ENCODE results near the gene OR4M2.
"Not testable (repeated sequence)": the region's sequence is repeated elsewhere in the genome, so short reads cannot be mapped to it uniquely, and the experiment has no call there.

The OR4M2 gene, protein sequence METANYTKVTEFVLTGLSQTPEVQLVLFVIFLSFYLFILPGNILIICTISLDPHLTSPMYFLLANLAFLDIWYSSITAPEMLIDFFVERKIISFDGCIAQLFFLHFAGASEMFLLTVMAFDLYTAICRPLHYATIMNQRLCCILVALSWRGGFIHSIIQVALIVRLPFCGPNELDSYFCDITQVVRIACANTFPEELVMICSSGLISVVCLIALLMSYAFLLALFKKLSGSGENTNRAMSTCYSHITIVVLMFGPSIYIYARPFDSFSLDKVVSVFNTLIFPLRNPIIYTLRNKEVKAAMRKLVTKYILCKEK

DNA sequence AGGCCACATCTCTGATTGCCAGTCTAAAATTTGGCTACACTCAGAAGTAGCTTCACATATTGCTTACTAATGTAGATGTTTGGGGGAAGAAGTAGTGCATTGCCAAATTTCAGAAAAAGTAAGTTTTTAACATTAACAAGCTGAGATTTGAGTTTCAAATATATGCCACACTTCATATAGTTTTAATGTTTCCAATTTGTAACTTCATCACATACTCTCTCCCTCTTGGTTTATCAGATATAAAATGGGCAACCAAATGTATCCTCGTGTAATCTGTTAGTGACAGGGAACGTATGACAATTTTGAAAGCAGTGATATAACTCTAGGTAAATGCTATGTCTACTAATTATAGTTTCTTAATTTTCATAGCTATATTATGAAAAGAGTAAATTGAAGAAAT is at the start of gene OR4M2:
OR4M2 (plus strand) TSS at position 301 of the 400 bp plus-strand sequence; CDS start at position 399, 98 bp downstream.
- not testable (repeated sequence) for H3K36me3 Mint-ChIP-seq (ENCODE audit: low read depth); H3K27ac Mint-ChIP-seq; H3K4me3 Mint-ChIP-seq; H3K4me1 Mint-ChIP-seq; H3K9me3 Mint-ChIP-seq; DNase-seq; H3K27me3 Mint-ChIP-seq (ENCODE audit: low read depth, poor library complexity)

DNA sequence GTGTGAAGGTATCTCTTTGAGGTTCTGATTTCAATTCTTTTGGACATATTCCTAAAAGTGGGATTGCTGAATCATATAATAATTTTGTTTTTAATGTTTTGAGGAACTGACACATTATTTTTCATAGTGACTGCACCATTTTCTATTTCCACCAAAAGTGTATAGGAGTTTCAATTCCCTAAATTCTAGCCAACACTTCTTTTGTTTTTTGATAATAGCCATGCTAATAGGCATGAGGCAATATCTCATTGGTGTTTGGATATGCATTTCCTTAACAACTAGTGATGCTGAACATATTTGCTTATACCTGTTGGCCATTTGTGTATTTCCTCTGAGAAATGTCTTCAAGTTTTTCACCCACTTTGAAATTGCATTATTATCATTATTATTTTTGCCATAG is 11.1 kb upstream of the OR4M2 start:
- H3K9me3 Mint-ChIP-seq; H3K36me3 Mint-ChIP-seq (ENCODE audit: low read depth); H3K4me3 Mint-ChIP-seq; H3K4me1 Mint-ChIP-seq; DNase-seq; H3K27me3 Mint-ChIP-seq (ENCODE audit: low read depth, poor library complexity); H3K27ac Mint-ChIP-seq: not testable (repeated sequence)

DNA sequence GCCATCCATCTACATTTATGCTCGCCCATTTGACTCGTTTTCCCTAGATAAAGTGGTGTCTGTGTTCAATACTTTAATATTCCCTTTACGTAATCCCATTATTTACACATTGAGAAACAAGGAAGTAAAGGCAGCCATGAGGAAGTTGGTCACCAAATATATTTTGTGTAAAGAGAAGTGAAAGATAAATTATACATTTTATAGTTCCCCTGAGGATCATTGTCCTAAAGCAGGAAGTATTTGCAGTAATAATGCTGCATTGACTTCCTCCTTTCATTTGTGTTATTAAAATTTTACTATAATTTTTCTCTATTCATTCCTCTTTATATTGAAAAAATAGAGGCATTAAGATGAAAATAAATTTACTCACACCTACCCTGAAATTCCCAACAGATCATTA is 1.1 kb downstream of the OR4M2 start:
- not testable (repeated sequence) for H3K9me3 Mint-ChIP-seq; H3K27ac Mint-ChIP-seq; H3K36me3 Mint-ChIP-seq (ENCODE audit: low read depth); H3K4me3 Mint-ChIP-seq; DNase-seq; H3K4me1 Mint-ChIP-seq; H3K27me3 Mint-ChIP-seq (ENCODE audit: low read depth, poor library complexity)

DNA sequence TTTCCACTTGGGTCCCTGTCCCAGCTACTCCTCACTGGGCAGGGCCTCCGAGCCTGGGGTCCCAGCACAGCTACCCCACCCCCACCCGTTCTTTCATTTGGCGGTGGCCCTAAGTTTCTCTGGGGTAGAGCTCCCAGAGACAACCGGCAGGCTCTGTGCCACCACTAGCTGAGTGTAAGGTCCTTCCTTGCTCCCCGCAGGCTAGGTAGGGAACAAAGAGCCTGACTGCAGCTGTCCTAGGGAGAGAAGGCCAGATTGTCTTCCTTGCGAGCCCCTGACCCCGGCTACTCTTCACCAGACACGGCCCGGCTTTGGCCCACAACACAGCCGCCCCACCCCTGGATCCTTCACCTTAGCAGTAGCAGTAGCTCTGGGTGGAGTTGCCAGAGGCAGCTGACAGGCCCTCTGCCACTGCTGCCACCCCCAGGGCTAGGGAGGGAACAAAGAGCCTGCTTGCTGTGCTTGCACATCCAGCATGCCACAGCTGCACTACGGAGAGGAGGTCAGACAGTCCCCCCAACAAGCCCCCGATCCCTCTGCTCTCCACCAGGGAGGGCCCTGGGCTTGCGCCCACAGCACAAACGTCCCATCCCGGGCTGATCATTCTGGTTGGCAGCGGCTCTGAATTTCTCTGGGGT is 18.4 kb downstream of the OR4M2 start:
- H3K27ac Mint-ChIP-seq; H3K9me3 Mint-ChIP-seq; H3K4me1 Mint-ChIP-seq; DNase-seq; H3K4me3 Mint-ChIP-seq; H3K27me3 Mint-ChIP-seq (ENCODE audit: low read depth, poor library complexity); H3K36me3 Mint-ChIP-seq (ENCODE audit: low read depth): not testable (repeated sequence)

DNA sequence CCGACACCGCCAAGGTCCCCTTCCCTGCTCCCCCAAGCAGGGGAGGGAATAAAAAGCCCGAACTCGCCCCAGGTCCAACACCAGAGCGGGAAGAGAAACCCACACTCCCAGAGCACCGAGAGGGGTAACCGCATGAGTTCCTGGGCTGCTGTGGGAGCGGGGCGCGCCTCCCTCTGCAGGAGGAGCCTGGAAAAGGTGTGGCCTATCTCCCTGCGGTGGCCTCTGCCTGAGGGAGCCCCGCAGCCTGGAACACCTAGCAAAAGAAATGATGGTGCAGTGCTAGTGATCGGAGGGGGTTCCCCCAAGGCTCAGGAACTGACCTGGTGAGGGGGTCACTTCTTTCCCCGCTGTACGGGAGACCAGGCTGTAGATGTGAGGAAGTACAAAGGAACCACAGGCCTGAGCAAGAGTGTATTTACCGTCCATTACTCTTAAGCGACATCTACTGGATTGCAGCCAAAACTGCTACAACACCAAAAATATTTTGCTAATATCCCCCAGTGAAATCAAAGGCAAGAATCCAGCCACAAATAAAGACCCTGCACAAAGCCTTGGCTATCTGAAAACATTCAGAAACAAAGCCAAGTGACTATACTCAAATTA is 19.1 kb downstream of the OR4M2 start:
- H3K27me3 Mint-ChIP-seq (ENCODE audit: low read depth, poor library complexity); H3K27ac Mint-ChIP-seq; H3K4me1 Mint-ChIP-seq; DNase-seq; H3K4me3 Mint-ChIP-seq; H3K9me3 Mint-ChIP-seq; H3K36me3 Mint-ChIP-seq (ENCODE audit: low read depth): not testable (repeated sequence)

DNA sequence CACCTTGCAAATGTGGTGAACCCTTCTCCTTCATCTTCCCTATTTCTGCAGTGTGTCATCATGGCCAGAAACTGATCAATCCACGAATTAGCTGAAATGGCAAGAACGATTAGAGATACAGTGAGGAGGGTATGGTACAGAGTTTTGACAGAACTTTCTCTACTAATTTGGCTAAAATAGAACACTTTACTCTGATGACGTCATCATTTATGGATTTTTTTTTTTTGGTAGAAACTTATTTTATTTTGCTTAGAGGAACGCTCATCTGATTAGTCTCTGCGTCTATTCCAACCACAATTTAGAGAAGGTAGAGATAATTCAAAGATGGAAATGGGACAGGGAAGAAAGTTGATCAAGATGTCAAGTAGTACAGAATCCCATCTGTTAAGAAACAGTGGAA is 41.7 kb downstream of the OR4M2 start:
- not testable (repeated sequence) for H3K27me3 Mint-ChIP-seq (ENCODE audit: low read depth, poor library complexity); DNase-seq; H3K27ac Mint-ChIP-seq; H3K9me3 Mint-ChIP-seq; H3K36me3 Mint-ChIP-seq (ENCODE audit: low read depth); H3K4me1 Mint-ChIP-seq; H3K4me3 Mint-ChIP-seq
